ENCODE data around the gene ARPC2.

The ARPC2 gene

GRCh38 chr2:218188528-218188927 lies 28.5 kb upstream of the ARPC2 start:
- TF ChIP-seq, protein P1, sequence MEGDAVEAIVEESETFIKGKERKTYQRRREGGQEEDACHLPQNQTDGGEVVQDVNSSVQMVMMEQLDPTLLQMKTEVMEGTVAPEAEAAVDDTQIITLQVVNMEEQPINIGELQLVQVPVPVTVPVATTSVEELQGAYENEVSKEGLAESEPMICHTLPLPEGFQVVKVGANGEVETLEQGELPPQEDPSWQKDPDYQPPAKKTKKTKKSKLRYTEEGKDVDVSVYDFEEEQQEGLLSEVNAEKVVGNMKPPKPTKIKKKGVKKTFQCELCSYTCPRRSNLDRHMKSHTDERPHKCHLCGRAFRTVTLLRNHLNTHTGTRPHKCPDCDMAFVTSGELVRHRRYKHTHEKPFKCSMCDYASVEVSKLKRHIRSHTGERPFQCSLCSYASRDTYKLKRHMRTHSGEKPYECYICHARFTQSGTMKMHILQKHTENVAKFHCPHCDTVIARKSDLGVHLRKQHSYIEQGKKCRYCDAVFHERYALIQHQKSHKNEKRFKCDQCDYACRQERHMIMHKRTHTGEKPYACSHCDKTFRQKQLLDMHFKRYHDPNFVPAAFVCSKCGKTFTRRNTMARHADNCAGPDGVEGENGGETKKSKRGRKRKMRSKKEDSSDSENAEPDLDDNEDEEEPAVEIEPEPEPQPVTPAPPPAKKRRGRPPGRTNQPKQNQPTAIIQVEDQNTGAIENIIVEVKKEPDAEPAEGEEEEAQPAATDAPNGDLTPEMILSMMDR (conservative IDR thresholded peaks at IDR 0.05; ENCODE audit: low read depth) = no peak
- CTCF ChIA-PET = no interaction called here
- no peak for DNase-seq (ENCODE audit: low spot score)
- POLR2A ChIA-PET (ENCODE audit: low non-redundant PET) = no interaction called here
- H3K27ac ChIP-seq = no peak overlapping the region

DNA sequence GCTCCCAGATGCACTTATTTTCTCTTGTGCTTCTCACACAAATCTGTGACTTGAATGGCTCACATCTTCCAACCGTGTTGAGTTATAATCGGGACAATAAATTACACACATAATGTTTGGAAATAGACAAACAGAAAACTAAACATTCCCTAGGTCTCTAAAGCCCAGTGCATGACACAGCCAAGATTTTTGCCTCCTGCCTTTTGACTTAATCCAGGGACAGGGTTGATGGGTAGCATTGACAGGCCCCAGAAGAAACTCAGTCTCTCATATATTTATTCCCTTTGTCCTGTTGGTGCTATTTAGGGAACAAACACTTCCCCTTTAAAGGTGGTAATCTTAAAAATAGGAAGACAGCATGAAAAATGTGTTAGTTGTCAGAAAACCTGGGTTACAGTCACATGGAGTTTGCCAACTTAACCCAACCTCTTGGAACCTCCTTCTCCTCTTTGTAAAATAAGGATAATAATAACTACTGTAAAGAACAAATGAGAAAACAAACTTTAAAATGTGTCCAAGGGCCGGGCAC lies 24.0 kb upstream of the ARPC2 start:
- TF ChIP-seq, protein P1 (conservative IDR thresholded peaks at IDR 0.05; ENCODE audit: low read depth) = no peak
- ChIA-PET CTCF (interaction anchor here (0.6 kb wide), 1 partner anchor 215 kb away, joined by 3 read pairs; no protein-coding TSS in a partner anchor), POLR2A (ENCODE audit: low non-redundant PET) (no interaction called here)
- no peak overlapping the region for H3K27ac ChIP-seq
- no peak for DNase-seq (ENCODE audit: low spot score)

- CTCF ChIA-PET = no interaction called here
- no peak overlapping the region for H3K27ac ChIP-seq
- POLR2A ChIA-PET (ENCODE audit: low non-redundant PET) = no interaction called here
- DNase-seq (ENCODE audit: low spot score) = no peak
- TF ChIP-seq, protein P1 (conservative IDR thresholded peaks at IDR 0.05; ENCODE audit: low read depth) = no peak
Measured at GRCh38 chr2:218193701-218194100, 23.3 kb upstream of the ARPC2 start.

- ChIA-PET POLR2A (ENCODE audit: low non-redundant PET) (no interaction called here), CTCF (interaction anchor here (0.7 kb wide), 1 partner anchor 345 kb away, joined by 7 read pairs; no protein-coding TSS in a partner anchor)
- no peak overlapping the region for H3K27ac ChIP-seq
- no peak for DNase-seq (ENCODE audit: low spot score)
- TF ChIP-seq, protein P1 (conservative IDR thresholded peaks at IDR 0.05; ENCODE audit: low read depth) = no peak
Measured at GRCh38 chr2:218194880-218195279, 22.1 kb upstream of the ARPC2 start.

DNA sequence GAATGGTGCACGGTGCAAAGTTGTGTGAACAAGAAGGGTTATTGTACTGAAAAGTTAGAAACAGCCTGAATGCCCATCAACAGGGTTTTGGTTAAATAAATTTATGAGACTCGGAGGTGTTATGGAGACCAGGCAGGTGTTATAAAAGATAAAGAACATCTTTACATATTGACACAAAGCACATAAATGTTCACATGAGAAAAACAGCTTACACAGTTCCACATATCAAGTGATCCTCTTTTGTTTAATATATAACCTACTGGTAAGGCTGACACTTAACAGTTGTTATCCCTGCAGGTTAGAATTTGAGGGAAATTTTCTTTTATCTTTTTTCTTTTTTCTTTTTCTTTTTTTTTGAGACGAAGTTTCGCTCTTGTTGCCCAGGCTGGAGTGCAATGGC lies 20.0 kb upstream of the ARPC2 start:
- POLR2A ChIA-PET (ENCODE audit: low non-redundant PET) = no interaction called here
- TF ChIP-seq, protein P1 (conservative IDR thresholded peaks at IDR 0.05; ENCODE audit: low read depth) = no peak
- CTCF ChIA-PET = no interaction called here
- DNase-seq (ENCODE audit: low spot score) = no peak
- no peak overlapping the region for H3K27ac ChIP-seq

DNA sequence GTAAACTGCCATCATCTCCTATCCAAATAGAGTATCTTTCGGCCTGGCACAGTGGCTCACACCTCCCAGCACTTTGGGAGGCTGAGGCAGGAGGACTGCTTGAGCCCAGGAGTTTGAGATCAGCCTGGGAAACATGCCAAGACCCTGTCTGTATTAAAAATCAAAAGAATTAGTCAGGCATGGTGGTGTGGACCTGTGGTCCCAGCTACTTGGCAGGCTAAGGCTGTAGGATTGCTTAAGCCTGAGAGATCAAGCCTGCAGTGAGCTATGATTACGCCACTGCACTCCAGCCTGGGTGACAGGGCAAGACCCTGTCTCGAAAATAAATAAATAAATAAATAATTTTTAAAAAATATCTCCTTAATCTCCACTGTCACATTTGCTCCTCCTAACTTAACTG lies 14.7 kb upstream of the ARPC2 start:
- ChIA-PET POLR2A (ENCODE audit: low non-redundant PET) (no interaction called here), CTCF (interaction anchor here (0.6 kb wide), 1 partner anchor 10 kb away, joined by 5 read pairs; no protein-coding TSS in a partner anchor)
- no peak overlapping the region for H3K27ac ChIP-seq
- no peak for DNase-seq (ENCODE audit: low spot score)
- TF ChIP-seq, protein P1 (conservative IDR thresholded peaks at IDR 0.05; ENCODE audit: low read depth) = no peak

All from RWPE1 (cell line).